Esophagus muscularis mucosa (tissue), 4 donors: ENCODE results near the gene VWA5B1.

ENCODE experiments used
- EP300 ChIP-seq: sonication (generic); formaldehyde crosslinking; IDR thresholded peaks from one replicate; pipeline ENCODE4 v1.6.1; 2017; ENCODE audit warnings: antibody characterized with exemption
- POLR2A ChIP-seq: fragments of 450-650 bp; IDR thresholded peaks from one replicate; pipeline ENCODE4 v1.6.1; 2017; ENCODE audit warnings: antibody characterized with exemption, moderate library complexity, mild to moderate bottlenecking, low read depth
- POLR2AphosphoS5 ChIP-seq, 2 donors: sonication (generic); formaldehyde crosslinking; IDR thresholded peaks; one replicate each; pipeline ENCODE4 v1.6.1; 2017; ENCODE audit warnings: antibody characterized with exemption in 2 of 2
- TF ChIP-seq, protein P1 (sequence below), 3 experiments: fragments of 200-600 bp in 2 of 3; fragments of 450-650 bp in 1 of 3; sonication (generic) in 2 of 3; IDR thresholded peaks; one replicate each; pipeline ENCODE4 v1.5.1; 2017 to 2019; ENCODE audit warnings: antibody characterized with exemption in 3 of 3, mild to moderate bottlenecking in 2 of 3, moderate library complexity in 1 of 3

DNA sequence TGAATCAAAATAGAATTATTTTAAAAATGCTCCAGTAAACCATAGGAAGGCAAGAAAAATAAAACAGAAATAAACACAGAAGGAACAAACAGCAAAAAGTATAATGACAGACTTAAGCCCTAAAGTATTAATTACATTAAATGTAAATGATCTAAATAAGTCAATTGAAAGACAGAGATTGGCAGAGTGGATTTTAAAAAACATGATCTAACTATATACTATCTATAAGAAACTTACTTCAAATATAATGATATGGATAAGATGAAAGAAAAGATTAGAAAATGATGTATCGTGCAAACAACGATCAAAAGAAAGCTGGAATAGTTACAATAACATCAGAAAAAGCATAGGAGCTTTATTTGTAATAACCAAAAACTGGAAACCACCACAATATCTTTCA, 104.6 kb downstream of the VWA5B1 start:
- TF ChIP-seq, protein P1, sequence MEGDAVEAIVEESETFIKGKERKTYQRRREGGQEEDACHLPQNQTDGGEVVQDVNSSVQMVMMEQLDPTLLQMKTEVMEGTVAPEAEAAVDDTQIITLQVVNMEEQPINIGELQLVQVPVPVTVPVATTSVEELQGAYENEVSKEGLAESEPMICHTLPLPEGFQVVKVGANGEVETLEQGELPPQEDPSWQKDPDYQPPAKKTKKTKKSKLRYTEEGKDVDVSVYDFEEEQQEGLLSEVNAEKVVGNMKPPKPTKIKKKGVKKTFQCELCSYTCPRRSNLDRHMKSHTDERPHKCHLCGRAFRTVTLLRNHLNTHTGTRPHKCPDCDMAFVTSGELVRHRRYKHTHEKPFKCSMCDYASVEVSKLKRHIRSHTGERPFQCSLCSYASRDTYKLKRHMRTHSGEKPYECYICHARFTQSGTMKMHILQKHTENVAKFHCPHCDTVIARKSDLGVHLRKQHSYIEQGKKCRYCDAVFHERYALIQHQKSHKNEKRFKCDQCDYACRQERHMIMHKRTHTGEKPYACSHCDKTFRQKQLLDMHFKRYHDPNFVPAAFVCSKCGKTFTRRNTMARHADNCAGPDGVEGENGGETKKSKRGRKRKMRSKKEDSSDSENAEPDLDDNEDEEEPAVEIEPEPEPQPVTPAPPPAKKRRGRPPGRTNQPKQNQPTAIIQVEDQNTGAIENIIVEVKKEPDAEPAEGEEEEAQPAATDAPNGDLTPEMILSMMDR (IDR thresholded peaks at IDR 0.05), result no peak
- TF ChIP-seq EP300, result no peak
- TF ChIP-seq POLR2A, result no peak
- TF ChIP-seq POLR2AphosphoS5 (IDR thresholded peaks at IDR 0.05), result no peak
